ENCODE data around the gene FUT3.

FUT3 gene

DNA sequence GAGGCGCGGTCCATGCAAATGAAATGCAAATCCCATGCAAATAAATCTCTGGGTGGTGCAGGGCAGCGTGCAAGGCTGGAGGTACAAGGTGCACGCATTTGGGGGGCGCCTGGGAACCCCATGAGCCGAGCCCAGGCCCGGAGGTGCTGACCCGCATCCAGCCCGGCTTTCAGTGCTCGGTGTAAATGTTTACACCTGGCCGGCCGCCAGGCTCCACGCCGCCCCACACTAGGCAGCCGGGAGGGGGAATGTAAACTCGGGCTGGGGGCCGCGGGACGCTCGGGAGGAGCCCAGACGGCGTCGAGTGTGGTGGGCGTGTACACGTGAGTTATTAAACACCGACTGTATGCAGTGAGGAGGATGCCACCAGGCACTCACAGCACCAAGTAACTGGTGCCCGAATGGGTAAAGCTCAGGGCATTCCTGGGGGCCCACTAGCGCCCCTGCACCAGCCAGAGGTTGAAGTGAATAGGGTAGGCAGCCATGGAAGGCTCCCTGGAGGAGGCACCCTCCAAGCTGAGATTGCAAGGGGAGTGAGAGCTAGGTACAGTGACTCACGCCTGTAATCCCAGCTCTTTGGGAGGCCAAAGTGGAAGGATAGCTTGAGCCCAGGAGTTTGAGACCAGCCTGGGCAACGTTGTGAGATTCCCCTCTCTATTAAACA, 28.9 kb downstream of the FUT3 start:
- peak; percentile 43 for DNase-seq

- no peak for DNase-seq
These were observed 29.6 kb downstream of the FUT3 start for GRCh38 chr19:5821521-5822180.

- DNase-seq = no peak
These were observed 30.5 kb downstream of the FUT3 start for GRCh38 chr19:5820785-5821184.

GRCh38 chr19:5818594-5818993, 32.7 kb downstream of the FUT3 start:
- no peak for DNase-seq

DNA sequence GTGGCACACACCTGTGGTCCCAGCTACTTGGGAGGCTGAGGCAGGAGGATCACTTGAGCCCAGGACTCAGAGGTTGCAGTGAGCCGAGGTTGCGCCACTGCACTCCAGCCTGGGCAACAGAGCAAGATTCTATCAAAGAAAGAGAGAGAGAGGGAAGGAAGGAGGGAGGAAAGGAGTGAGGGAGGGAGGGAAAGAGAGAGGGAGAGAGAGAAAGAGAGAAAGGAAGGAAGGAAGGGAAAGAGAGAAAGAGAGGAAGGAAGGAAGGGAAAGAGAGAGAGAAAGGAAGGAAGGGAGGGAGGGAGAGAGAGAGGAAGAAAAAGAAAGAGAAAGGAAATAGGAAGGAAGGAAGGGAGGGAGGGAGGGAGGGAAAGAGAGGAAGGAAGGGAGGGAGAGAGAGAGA, 34.0 kb downstream of the FUT3 start:
- no peak for DNase-seq

DNA sequence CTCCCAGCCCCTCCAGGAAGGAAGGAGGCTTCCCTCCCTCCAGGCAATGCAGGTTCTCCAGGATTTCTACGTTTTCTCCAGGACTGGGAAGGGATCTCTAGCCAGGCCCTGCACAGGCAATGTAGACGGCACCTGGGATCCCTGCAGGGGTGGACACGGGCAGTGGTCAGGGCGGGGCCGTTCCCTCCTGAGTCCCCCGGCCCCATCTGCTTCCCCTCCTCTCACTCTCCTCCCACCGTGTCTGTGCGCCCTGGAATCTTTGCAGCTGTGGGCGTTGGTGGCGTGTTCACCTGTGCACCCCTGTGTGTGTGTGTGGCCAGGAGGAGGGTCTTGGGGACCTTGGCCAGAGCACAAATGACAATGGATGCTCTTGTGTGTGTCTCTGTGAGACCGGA, 36.4 kb downstream of the FUT3 start:
- no peak for DNase-seq

DNA sequence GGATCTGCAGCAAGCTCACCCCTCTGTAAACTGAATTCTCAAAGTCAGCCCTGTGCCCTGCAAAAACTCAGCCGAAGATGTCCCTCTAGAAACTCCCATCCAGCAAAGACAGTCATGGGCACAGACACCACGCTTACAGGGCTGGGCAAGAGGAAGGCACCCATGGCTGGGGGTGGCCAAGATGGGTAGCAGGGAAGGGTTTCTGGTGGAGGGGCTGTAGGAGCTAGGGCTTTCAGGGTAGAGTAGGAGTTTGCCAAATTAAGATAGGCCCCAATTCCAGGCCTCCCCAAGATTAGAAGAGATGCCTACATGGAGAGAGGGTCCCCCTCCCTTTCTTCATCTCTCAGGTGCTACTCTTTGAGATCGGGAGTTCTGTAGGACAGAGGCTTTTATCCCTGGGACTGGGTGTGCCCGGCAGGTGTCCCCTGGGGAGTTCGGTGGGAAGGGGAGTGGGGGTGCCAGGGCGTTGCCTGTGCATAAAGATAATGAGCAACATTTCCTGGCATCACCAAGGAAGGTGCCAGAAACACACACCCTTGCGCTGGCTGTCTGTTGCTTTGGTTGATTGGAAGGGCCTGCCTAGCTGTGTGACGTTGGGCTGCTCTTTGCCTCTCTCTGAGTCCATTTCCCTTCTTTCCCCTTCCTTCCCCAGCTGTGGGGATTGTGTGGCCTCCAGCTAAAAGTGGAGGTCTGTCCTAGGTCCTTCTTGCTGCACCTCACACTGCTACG, 37.0 kb downstream of the FUT3 start:
- no peak for DNase-seq

- no peak for DNase-seq
These were observed 40.1 kb downstream of the FUT3 start for GRCh38 chr19:5811117-5811516.

- DNase-seq = no peak
These were observed 41.8 kb downstream of the FUT3 start for GRCh38 chr19:5809469-5809868.

DNA sequence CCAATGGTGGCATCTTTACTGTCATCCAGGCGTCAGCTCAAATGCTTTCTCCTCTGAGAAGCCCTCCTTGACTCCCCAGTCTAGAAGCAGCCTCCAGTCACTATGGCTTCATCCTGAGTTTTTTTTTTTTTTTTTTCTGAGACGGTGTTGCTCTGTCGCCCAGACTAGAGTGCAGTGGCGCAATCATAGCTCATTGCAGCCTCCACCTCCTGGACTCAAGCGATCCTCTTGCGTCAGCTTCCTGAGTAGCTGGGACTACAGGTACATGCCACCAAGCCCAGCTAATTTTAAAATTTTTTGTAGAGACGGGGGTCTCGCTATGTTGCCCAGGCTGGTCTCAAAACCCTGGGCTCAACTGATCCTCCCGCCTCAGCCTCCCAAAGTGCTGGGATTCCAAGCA, 42.2 kb downstream of the FUT3 start:
- DNase-seq = no peak

DNA sequence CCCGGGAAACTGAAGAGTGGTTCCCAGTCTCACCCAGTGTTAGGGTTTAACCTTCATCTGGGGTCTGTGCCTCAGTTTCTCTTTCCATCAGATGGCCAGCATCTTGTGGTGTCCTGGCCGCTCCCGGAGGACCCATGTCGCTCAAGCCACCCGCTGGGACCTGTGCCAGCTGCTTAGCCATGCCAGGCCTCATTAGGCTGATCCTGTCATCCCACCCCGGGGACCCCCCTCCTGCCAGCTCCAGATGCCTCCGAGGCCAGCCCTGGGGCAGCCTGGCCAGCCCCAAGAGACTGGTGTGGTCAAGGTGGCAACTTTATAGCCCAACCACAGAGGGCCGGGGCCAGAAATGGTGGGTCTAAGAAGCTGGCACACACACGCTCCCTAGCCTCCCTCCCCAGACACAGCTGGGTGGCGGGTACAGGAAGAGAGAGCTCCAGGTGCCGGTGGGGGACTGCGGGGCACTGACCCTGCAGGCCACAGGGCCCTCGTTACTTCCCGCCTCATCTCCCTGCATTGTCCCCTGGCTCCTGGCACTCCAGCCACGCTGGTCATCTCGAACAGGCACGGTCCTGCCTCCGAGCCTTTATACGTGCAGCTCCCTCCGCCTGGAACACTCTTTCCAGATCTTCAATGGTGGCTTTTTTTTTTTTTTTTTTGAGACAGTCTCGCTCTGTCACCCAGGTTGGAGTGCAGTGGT, 43.0 kb downstream of the FUT3 start:
- no peak for DNase-seq

- no peak for DNase-seq
These were observed 44.3 kb downstream of the FUT3 start for GRCh38 chr19:5806905-5807304.

- no peak for DNase-seq
These were observed 45.1 kb downstream of the FUT3 start for GRCh38 chr19:5806133-5806489.

DNA sequence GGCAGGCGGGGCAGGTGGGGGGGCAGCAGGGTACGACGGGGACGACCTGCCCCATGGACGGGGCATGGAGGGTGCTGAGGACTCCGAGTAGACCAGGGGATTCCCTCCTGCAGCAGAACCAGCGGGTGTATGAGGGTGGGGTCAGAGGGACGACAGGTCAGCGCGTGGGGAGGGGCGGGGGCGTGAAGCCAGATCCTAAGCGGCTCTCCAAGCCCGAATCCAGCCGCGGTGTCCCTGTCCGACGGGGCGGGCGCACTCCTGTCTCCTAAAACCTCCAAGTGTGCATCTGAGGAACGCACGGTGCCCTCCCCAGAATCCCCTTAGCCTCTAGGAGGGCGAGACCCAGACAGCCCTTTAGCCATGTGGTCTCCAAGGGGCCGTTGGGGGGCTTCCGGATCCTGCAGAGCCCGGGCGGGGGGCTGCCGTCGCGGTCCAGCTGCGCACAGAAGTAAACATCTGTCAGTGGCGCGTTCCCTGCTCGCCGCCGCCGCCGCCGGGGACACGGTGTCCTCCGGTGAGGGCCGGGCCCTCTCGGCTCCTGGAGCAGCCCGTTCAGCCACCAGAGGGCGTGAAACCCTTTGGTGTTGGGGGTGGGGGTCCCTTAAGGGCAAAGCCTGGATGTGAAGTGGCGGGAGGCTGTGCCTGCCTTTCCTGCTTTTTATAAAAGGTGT, 45.7 kb downstream of the FUT3 start:
- peak; percentile 81 for DNase-seq

DNA sequence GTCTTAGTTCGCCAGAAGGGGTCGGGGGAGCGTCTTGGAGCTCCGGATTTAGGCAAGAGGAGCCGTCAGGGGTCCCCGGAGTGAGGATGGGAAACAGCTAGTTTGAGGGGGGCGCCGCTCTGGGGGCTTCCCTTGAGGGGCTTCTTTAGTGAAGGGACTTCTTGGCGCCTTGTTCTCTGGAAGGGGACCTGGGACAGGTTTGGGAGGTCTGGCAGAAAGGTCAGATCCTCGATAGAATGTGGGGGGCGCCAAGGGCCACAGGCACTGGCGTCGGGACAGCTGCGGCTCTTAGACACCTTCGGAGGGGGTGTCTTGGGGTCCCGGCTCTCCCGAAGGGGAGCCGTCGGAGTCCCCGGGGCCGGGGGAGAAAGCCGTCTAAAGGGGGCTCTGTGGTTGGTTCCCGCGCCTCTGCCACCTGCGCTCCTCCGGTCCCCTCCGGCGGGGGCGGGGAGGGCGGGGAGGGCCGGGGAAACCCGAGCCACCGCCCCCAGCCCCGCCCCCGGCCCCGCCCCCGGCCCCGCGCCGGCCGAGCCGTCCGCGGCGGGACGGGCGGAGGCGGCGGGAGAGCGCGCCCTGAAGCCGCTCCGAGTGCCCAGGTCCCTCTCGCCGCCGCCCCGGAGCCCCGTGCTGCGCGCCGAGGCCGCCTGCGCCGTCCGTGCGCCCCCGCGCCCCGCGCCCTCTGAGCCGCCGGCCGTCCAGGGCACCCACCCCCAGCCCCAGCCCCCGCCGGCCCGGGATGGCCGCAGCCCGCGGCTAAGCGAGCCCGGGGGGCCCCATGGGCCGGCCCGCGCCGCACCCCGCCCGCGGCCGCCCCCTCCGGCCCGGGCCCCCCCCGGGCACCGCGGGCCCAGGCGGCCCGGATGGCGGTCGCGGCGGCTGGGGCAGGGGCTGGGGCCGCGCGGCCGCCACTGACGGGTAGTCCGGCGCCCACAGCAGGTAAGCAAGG, 46.5 kb downstream of the FUT3 start, which contains the start of gene NRTN:
Gene NRTN (plus strand): TSS at position 552 of the 946 bp plus-strand sequence. CDS start 19,099 bp downstream, outside the sequence.
- DNase-seq = peak; percentile 68

- DNase-seq = peak; percentile 96
These were observed 47.3 kb downstream of the FUT3 start for GRCh38 chr19:5803752-5804515.

DNA sequence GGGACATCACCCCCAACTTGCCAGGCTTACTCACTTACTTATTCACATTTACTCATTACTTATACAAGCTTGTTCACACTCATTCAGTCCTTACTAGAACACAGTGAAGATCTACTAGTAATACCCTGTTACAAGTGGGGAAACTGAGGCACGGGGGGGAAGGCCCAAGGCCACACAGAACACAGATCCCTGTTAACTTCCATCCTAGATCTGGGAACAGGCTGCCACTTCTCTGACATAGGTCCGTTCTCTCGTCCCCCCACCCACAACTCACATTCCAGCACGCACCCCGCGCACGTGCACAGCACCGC, 47.9 kb downstream of the FUT3 start:
- no peak for DNase-seq

- DNase-seq = no peak
These were observed 49.2 kb downstream of the FUT3 start for GRCh38 chr19:5801796-5802619.

GRCh38 chr19:5800361-5801270, 50.6 kb downstream of the FUT3 start:
- DNase-seq = no peak

Data from NCI-H345 (cell line).